Measurements from ENCODE around the gene NEK1. TPM values are rescaled to one million over a fixed set of nuclear protein-coding genes. Genes with fewer than 3 reads are reported as not detected.

Gene NEK1, protein sequence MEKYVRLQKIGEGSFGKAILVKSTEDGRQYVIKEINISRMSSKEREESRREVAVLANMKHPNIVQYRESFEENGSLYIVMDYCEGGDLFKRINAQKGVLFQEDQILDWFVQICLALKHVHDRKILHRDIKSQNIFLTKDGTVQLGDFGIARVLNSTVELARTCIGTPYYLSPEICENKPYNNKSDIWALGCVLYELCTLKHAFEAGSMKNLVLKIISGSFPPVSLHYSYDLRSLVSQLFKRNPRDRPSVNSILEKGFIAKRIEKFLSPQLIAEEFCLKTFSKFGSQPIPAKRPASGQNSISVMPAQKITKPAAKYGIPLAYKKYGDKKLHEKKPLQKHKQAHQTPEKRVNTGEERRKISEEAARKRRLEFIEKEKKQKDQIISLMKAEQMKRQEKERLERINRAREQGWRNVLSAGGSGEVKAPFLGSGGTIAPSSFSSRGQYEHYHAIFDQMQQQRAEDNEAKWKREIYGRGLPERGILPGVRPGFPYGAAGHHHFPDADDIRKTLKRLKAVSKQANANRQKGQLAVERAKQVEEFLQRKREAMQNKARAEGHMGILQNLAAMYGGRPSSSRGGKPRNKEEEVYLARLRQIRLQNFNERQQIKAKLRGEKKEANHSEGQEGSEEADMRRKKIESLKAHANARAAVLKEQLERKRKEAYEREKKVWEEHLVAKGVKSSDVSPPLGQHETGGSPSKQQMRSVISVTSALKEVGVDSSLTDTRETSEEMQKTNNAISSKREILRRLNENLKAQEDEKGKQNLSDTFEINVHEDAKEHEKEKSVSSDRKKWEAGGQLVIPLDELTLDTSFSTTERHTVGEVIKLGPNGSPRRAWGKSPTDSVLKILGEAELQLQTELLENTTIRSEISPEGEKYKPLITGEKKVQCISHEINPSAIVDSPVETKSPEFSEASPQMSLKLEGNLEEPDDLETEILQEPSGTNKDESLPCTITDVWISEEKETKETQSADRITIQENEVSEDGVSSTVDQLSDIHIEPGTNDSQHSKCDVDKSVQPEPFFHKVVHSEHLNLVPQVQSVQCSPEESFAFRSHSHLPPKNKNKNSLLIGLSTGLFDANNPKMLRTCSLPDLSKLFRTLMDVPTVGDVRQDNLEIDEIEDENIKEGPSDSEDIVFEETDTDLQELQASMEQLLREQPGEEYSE (N-terminal part only)
- total RNA-seq (2012; rRNA removed) = 3.9 and 5.8 TPM in 2 replicates
- polyA plus RNA-seq (2012; rRNA removed) = 2.4 and 3.3 TPM in 2 replicates
- polyA plus RNA-seq (2012; cell fraction: cytosol; rRNA removed) = 1.1 and 1.3 TPM in 2 replicates
- 1.6 and 2.5 TPM in 2 replicates for polyA plus RNA-seq (2012; cell fraction: nucleus; rRNA removed; ENCODE audit: low replicate concordance)
- Bru-seq, nascent RNA = percentile 65 among the genes with signal in this experiment
- percentile 68 among the genes with signal in this experiment for BruChase-seq, experiment 1, labeled RNA remaining after a 6-hour chase
- BruChase-seq, experiment 2, labeled RNA remaining after a 2-hour chase = percentile 70 among the genes with signal in this experiment
- long read RNA-seq, partial matches to known transcripts = 7 of 9 reads
- long read RNA-seq, other reads (novel, unspliced or antisense) = 2 of 9 reads

DNA sequence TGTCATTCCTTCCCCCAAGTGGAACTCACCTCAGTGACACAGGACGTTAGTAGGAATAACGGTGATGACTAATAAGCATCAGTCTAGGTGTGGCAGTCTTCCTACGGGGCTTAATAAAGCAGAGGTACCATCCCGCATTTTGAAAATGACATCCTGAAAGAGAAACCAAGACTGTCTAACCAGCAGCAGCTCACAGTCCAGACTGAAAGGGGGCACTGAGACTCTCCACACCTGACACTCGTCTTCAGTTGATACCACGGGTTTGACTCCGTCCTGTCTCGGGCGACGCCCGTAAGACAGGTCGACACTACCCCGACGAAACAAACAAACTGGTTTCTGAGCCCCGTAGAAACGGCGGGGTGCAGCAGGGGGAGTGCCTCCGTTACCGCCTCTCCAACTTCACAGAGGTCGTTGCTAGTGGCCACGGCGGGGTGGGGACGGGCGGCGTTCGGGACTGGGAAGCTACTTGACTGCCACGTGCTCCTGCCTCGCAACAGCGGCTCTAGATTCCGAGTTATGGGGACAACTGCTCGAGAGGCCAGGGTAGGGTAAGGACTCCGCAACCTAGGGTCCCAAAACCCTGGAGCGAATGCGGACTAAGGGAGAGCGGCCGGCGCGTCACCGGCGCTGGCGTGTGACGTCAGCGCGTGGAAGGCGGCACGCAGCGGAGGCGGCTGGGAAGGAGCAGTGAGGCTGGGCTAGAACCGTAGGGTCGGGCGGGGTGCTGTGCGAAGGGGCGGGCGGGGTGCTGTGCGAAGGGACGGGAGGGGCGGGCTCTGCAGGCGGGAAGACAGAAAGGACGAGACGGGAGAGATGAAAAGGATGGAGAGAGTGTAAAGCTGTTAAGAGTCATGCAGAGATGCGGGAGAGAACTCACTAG is at the start of gene NEK1:
Gene NEK1 (minus strand): TSS at position 593 of the 880 bp plus-strand sequence. CDS start 9,953 bp downstream, outside the sequence.
- 0 out of 2 replicates have a peak within 1 kb of the TSS, but pooled peaks have one; percentile 49 for H2AK5ac ChIP-seq (ENCODE audit: low read depth, low read length)
- H3K9ac ChIP-seq (ENCODE audit: low read depth, low read length) = peak within 1 kb of the TSS; percentile 97
- ChIA-PET POLR2A (ENCODE audit: unreplicated experiment) (interaction anchor here (1.1 kb wide), 1 partner anchor 10 kb away, joined by 3 read pairs; no protein-coding TSS in a partner anchor), CTCF (interaction anchor here (0.8 to 1.3 kb wide), 3 partner anchors 19 to 34 kb away, joined by 3 to 4 read pairs (median 3); no protein-coding TSS in a partner anchor)
- ATAC-seq (ENCODE audit: low read depth) (peak; percentile 94), DNase-seq (peak; percentile 83)
- H2AK9ac ChIP-seq (replicated peaks; ENCODE audit: low read depth, low read length, poor library complexity) = peak within 1 kb of the TSS; percentile 86
- H3K27ac ChIP-seq (ENCODE audit: insufficient read depth, low read length) = peak within 1 kb of the TSS; percentile 93
- H3K4ac ChIP-seq (ENCODE audit: low read depth, low read length) = peak within 1 kb of the TSS; percentile 88
- H3K36me3 ChIP-seq (ENCODE audit: control insufficient read depth, insufficient read depth, low read length) = no peaks in the 10 kb centered on the region
- peak within 1 kb of the TSS; percentile 93 for H3K4me3 ChIP-seq (ENCODE audit: insufficient read depth, low read depth, low read length)
- H3K4me2 ChIP-seq (ENCODE audit: low read depth, low read length) = peak within 1 kb of the TSS; percentile 97
- H3K79me1 ChIP-seq (ENCODE audit: low read depth in 1 of 2, low read length in 2 of 2) = peaks cover 4 to 10% of the 10 kb centered on the region in 2 experiments; a peak in 2 of 4 replicates
- H3K56ac ChIP-seq (ENCODE audit: extremely low read depth, insufficient read depth, low read length) = peak within 1 kb of the TSS; percentile 93
- H4K91ac ChIP-seq (ENCODE audit: insufficient read depth, low read depth, low read length) = peak within 1 kb of the TSS; percentile 88
- H4K8ac ChIP-seq (ENCODE audit: low read depth in 2 of 2, low read length in 2 of 2) = peak within 1 kb of the TSS; percentile 71 to 93
- no peaks in the 10 kb centered on the region for H3K27me3 ChIP-seq (ENCODE audit: control insufficient read depth, insufficient read depth, low read length)
- peak within 1 kb of the TSS; percentile 92 for H3K14ac ChIP-seq (replicated peaks; ENCODE audit: low read depth, low read length)
- H2AFZ ChIP-seq (replicated peaks; ENCODE audit: low read length, poor library complexity) = peak within 1 kb of the TSS; percentile 99
- H4K5ac ChIP-seq (ENCODE audit: low read depth, low read length) = peak within 1 kb of the TSS; percentile 81
- dilution Hi-C loops (cut with HindIII; ENCODE audit: low sequenced_read_pairs, unreplicated experiment) = no loop called here
- H2BK120ac ChIP-seq (ENCODE audit: low read depth, low read length) = peak within 1 kb of the TSS; percentile 86
- H3K23ac ChIP-seq (ENCODE audit: low read depth, low read length) = peak within 1 kb of the TSS; percentile 98
- H3K4me1 ChIP-seq (ENCODE audit: control insufficient read depth, insufficient read depth, low read length) = no peaks in the 10 kb centered on the region
- H3K9me3 ChIP-seq (ENCODE audit: control insufficient read depth, insufficient read depth, low read length) = no peaks in the 10 kb centered on the region
- peak within 1 kb of the TSS; percentile 77 for H2BK5ac ChIP-seq (ENCODE audit: low read depth, low read length, poor library complexity, severe bottlenecking)
- H4K20me1 ChIP-seq (ENCODE audit: insufficient read depth, low read length) = no peaks in the 10 kb centered on the region
- in situ Hi-C loops (cut with MboI; ENCODE audit: low sequenced_read_pairs) = loop anchor here (25.0 kb wide), 1 partner anchor 450 kb away; no protein-coding TSS in a partner anchor
- TSS peak; percentile 86 for BruUV-seq (replicated peaks)
- intact Hi-C loops (cut with micrococcal nuclease) = loop anchor here (1.0 to 5.0 kb wide), 4 partner anchors 162 to 475 kb away; partner anchors contain the start of genes AADAT and MFAP3L
- peak within 1 kb of the TSS; percentile 51; the same call in 1 of the 3 replicates for H2BK15ac ChIP-seq (ENCODE audit: low read depth, low read length)
- peak within 1 kb of the TSS; percentile 75 for H2BK20ac ChIP-seq (ENCODE audit: low read depth, low read length)
- peak within 1 kb of the TSS; percentile 85 for H3K18ac ChIP-seq (ENCODE audit: low read depth, low read length)
- H3K9me1 ChIP-seq (ENCODE audit: insufficient read depth, low read length) = no peaks in the 10 kb centered on the region
- WGBS, 2 experiments (ENCODE audit: extremely low coverage in 2 of 2, insufficient read length in 1 of 2) = 1% methylated on average over 26 of the region's 61 CpGs; no CpG with 5 or more reads in 1 of the 2 experiments
- TF ChIP-seq RCOR1 (IDR thresholded peaks at IDR 0.05; ENCODE audit: insufficient replicate concordance, low read length) (no peak), MAZ (IDR thresholded peaks at IDR 0.05; ENCODE audit: borderline replicate concordance, low read depth, low read length) (peak; percentile 15; the same call in 1 of the 2 replicates), NFE2L2 (IDR thresholded peaks at IDR 0.05; ENCODE audit: low read depth, low read length) (0 out of 2 replicates have a peak, but pooled peaks have one; percentile 3), BHLHE40 (IDR thresholded peaks at IDR 0.05; ENCODE audit: low read depth, low read length) (peak; percentile 51; the same call in 1 of the 2 replicates), CHD1 (IDR thresholded peaks at IDR 0.05; ENCODE audit: low read depth, low read length) (no peak), POLR2A (IDR thresholded peaks at IDR 0.05; ENCODE audit: low read depth, low read length) (peak; percentile 90), MXI1 (IDR thresholded peaks at IDR 0.05; ENCODE audit: borderline replicate concordance, low read depth, low read length) (0 out of 2 replicates have a peak, but pooled peaks have one; percentile 10)
- TF ChIP-seq, protein P1, sequence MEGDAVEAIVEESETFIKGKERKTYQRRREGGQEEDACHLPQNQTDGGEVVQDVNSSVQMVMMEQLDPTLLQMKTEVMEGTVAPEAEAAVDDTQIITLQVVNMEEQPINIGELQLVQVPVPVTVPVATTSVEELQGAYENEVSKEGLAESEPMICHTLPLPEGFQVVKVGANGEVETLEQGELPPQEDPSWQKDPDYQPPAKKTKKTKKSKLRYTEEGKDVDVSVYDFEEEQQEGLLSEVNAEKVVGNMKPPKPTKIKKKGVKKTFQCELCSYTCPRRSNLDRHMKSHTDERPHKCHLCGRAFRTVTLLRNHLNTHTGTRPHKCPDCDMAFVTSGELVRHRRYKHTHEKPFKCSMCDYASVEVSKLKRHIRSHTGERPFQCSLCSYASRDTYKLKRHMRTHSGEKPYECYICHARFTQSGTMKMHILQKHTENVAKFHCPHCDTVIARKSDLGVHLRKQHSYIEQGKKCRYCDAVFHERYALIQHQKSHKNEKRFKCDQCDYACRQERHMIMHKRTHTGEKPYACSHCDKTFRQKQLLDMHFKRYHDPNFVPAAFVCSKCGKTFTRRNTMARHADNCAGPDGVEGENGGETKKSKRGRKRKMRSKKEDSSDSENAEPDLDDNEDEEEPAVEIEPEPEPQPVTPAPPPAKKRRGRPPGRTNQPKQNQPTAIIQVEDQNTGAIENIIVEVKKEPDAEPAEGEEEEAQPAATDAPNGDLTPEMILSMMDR (conservative IDR thresholded peaks at IDR 0.05; ENCODE audit: low read depth, low read length) = no peak

All from IMR-90 (cell line).